Activated effector memory CD4-positive, alpha-beta T cell treated with Interleukin-2 at 50 U/mL for 16 hours (primary cell): ENCODE data around the gene MAPKBP1.

Experiments
- DNase-seq: peaks from one replicate; pipeline ENCODE4 v3.0.0-alpha.2; 2020

MAPKBP1 gene

GRCh38 chr15:41789236-41789635, 15.0 kb downstream of the MAPKBP1 start:
- DNase-seq = no peak

GRCh38 chr15:41789662-41790061, 15.4 kb downstream of the MAPKBP1 start:
- DNase-seq = no peak

GRCh38 chr15:41790169-41790568, 15.9 kb downstream of the MAPKBP1 start:
- DNase-seq = no peak

- no peak for DNase-seq
These were observed 16.7 kb downstream of the MAPKBP1 start for GRCh38 chr15:41790756-41791546.

GRCh38 chr15:41791547-41791937, 17.3 kb downstream of the MAPKBP1 start:
- DNase-seq = no peak

- DNase-seq = no peak
These were observed 17.8 kb downstream of the MAPKBP1 start for GRCh38 chr15:41792000-41792637.

GRCh38 chr15:41794081-41794480, 19.8 kb downstream of the MAPKBP1 start:
- no peak for DNase-seq

- no peak for DNase-seq
These were observed 21.9 kb downstream of the MAPKBP1 start for GRCh38 chr15:41795996-41796856.

GRCh38 chr15:41797201-41797944, 23.1 kb downstream of the MAPKBP1 start:
- DNase-seq = no peak

- DNase-seq = no peak
These were observed 24.6 kb downstream of the MAPKBP1 start for GRCh38 chr15:41798607-41799487.

GRCh38 chr15:41799488-41799805, 25.2 kb downstream of the MAPKBP1 start:
- no peak for DNase-seq

GRCh38 chr15:41801185-41801584, 26.9 kb downstream of the MAPKBP1 start:
- DNase-seq = no peak

GRCh38 chr15:41801850-41802455, 27.7 kb downstream of the MAPKBP1 start:
- no peak for DNase-seq

- no peak for DNase-seq
These were observed 30.1 kb downstream of the MAPKBP1 start for GRCh38 chr15:41804361-41804760.

- DNase-seq = no peak
These were observed 30.8 kb downstream of the MAPKBP1 start for GRCh38 chr15:41804916-41805666.

GRCh38 chr15:41805711-41806110, 31.4 kb downstream of the MAPKBP1 start:
- no peak for DNase-seq

GRCh38 chr15:41806291-41807181, 32.3 kb downstream of the MAPKBP1 start:
- DNase-seq = no peak

GRCh38 chr15:41809121-41809520, 34.8 kb downstream of the MAPKBP1 start:
- no peak for DNase-seq

GRCh38 chr15:41809526-41810220, 35.4 kb downstream of the MAPKBP1 start:
- no peak for DNase-seq
